Astrocyte (in vitro differentiated cells and primary cell): ENCODE data around the gene NCLN.

Experiments
- EZH2 ChIP-seq: IDR thresholded peaks from 2 replicates; pipeline ENCODE4 v1.6.1; 2012; ENCODE audit warnings: mild to moderate bottlenecking, low read length, inconsistent platforms; ENCODE audit not compliant: insufficient read depth
- TF ChIP-seq, protein P1 (sequence below): IDR thresholded peaks from 2 replicates; pipeline ENCODE4 v1.5.1; 2011; ENCODE audit warnings: low read depth, mild to moderate bottlenecking, inconsistent platforms, low read length, moderate library complexity; ENCODE audit not compliant: insufficient read depth

- TF ChIP-seq, protein P1, sequence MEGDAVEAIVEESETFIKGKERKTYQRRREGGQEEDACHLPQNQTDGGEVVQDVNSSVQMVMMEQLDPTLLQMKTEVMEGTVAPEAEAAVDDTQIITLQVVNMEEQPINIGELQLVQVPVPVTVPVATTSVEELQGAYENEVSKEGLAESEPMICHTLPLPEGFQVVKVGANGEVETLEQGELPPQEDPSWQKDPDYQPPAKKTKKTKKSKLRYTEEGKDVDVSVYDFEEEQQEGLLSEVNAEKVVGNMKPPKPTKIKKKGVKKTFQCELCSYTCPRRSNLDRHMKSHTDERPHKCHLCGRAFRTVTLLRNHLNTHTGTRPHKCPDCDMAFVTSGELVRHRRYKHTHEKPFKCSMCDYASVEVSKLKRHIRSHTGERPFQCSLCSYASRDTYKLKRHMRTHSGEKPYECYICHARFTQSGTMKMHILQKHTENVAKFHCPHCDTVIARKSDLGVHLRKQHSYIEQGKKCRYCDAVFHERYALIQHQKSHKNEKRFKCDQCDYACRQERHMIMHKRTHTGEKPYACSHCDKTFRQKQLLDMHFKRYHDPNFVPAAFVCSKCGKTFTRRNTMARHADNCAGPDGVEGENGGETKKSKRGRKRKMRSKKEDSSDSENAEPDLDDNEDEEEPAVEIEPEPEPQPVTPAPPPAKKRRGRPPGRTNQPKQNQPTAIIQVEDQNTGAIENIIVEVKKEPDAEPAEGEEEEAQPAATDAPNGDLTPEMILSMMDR: no peak
- peak; percentile 80 for TF ChIP-seq EZH2
Observed at GRCh38 chr19:3225677-3226093, 40.0 kb downstream of the NCLN start.
